Measurements from ENCODE around the gene ZG16B.

The ZG16B gene

DNA sequence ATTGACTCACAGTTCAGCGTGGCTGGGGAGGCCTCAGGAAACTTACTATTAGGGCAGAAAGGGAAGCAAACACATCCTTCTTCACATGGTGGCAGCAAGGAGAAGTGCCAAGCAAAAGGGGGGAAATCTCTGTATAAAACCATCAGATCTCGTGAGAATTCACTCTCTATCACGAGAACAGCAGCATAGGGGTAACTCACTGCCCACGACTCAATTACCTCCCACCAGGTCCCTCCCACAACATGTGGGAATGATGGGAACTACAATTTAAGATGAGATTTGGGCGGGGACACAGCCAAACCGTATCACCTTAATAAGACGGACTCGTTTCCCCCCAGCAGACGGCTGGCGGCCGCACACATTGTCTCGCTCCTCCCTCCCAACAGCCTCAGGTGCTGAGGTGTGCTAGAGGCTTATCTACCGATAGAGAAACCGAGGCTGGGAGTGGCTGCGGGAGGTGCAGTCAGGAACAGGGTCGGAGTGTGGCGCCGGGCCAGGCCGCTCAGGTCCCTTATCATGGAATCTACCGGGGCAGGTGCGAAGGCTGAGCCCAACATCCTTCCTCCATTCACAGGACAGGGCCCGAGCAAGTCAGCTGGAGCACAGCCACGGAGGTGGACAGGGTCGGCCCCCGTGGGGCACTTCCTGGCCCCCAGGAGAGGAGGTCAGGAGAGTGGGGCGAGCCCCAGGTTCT lies 4.9 kb upstream of the ZG16B start:
- DNase-seq (ENCODE audit: low read depth) = no peak
- no peak for TF ChIP-seq CTCF (IDR thresholded peaks at IDR 0.05; ENCODE audit: control insufficient read depth, extremely low read depth, insufficient read depth)
- H3K4me3 ChIP-seq (ENCODE audit: low read depth, low read length) = no peak overlapping the region

DNA sequence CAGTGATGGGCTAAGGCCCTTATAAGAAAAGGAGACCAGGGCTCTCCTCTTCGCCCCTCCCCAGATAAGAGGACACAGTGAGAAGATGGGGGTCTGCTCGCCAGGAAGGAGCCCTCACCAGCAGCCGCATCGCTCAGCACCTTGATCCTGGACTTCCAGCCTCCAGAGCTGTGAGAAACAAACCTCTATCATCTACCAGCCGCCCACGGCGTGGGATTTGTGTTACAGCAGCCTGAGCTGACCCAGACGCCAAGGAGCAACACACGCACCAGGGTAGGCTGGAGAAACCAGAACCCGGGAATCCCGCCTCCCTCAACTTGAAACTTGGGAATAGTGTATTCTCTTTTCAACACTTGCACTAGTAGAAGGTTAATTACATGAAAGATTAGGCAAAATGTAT lies 4.2 kb upstream of the ZG16B start:
- DNase-seq (ENCODE audit: low read depth) = no peak
- no peak for TF ChIP-seq CTCF (IDR thresholded peaks at IDR 0.05; ENCODE audit: control insufficient read depth, extremely low read depth, insufficient read depth)
- H3K4me3 ChIP-seq (ENCODE audit: low read depth, low read length) = no peak overlapping the region

DNA sequence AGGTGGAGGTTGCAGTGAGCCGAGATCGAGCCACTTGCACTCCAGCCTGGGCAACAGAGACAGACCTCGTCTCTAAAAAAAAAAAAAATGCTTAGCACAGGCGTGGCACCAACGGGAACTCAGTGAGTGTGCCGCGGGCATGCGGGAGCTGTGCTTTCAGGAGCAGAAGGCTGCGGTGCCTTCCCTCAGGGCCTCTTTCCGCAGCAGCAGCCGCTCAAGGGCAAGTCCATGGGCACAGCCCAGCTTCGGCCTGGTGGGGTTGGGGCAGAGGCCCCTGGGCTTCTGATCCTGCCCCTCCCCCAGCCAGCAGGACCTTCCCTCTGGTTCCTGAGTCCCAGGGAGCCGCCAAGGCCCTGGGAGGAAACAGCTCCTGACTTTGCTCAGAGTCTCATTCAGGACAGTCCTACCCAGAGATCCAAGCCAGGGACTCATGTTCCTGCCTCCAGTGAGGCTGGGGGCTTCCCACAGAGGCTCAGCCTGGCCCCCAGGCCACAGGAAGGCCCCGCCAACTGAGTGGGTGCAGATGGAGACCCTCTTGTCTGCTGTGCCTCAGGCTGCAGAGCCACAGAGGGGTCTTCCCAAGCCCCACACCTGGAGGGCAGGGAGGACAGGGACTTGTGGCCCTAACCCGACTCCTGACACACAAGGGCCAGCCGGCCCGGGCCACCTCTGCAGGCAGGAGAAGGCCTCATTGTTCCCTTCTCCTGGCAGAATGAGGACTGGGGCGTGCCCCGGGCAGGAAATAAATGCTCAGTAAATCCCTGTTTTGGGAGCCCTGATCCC lies 3.3 kb upstream of the ZG16B start:
- no peak overlapping the region for H3K4me3 ChIP-seq (ENCODE audit: low read depth, low read length)
- no peak for DNase-seq (ENCODE audit: low read depth)
- TF ChIP-seq CTCF (IDR thresholded peaks at IDR 0.05; ENCODE audit: control insufficient read depth, extremely low read depth, insufficient read depth) = no peak

DNA sequence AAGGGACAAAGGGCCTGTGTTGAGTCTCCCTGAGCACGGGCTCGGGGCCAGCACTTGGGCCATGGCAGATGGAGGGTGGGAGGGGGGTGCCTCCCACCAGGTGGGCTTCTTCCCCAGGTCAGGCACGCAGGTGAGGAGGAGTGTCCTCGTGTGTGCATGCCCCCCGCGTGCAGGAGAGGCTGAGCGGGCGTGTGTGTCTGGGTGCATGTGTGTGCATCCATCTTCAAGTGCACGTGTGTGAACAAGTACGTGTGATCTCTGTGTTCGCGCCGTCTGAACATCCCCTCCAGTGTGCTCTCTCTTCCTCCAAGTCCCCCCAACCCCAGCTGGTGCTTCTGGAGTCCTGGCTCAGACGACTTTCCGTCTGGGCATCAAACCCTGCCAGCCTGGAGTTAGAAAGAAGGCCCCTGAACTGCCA lies 2.7 kb upstream of the ZG16B start:
- no peak overlapping the region for H3K4me3 ChIP-seq (ENCODE audit: low read depth, low read length)
- no peak for DNase-seq (ENCODE audit: low read depth)
- TF ChIP-seq CTCF (IDR thresholded peaks at IDR 0.05; ENCODE audit: control insufficient read depth, extremely low read depth, insufficient read depth) = no peak

GRCh38 chr16:2827831-2828520 lies 2.1 kb upstream of the ZG16B start:
- no peak overlapping the region for H3K4me3 ChIP-seq (ENCODE audit: low read depth, low read length)
- TF ChIP-seq CTCF (IDR thresholded peaks at IDR 0.05; ENCODE audit: control insufficient read depth, extremely low read depth, insufficient read depth) = no peak
- no peak for DNase-seq (ENCODE audit: low read depth)

DNA sequence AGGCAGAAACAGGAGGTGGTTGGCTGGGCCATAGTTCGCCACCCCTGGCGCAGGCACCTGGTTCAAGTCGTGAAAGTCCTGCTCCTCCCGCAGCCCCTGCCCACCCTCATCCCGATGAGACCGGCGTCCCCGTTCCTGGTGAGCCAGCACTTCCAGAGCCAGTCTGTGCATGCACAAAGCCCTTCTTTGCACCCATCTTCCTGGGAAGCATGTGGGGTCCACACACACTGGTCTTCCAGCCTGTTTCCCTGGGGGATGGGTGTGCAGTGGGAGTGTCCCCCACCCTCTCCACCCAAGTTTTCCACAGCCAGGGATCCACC lies 1.6 kb upstream of the ZG16B start:
- no peak for DNase-seq (ENCODE audit: low read depth)

More for the DNA sequence above, 1.6 kb upstream of the ZG16B start:
- TF ChIP-seq CTCF (IDR thresholded peaks at IDR 0.05; ENCODE audit: control insufficient read depth, extremely low read depth, insufficient read depth) = no peak
- H3K4me3 ChIP-seq (ENCODE audit: low read depth, low read length) = no peak overlapping the region
